Measurements from ENCODE around the gene SDHB. TPM values are rescaled to one million over a fixed set of nuclear protein-coding genes. Genes with fewer than 3 reads are reported as not detected.

Gene SDHB
- total and polyA plus RNA-seq, 4 donors = 59.1 to 117 (median 83.5) TPM

DNA sequence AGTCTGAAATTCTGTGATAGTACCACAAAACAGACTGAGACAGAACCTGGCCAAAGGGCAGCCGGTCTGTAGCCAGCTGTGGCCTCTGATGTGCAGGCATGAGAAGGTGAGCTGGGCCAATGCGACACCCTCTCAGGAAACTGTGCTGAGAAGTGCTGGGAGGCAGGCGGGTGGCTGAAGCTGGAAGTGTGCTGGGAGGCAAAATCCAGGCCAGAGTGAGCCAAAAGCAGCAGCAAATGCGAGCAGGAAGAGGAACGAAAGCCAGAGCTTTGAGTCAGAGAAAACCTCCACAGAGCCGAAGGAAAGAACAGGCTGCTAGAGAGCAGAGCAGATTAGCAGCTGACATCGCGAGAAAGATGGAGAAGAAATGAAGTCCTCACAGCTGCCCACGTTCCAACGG is 31.9 kb downstream of the SDHB start:
- WGBS, 2 donors = 89 to 91% methylated on average over 10 of the region's 10 CpGs
- no peak overlapping the region for H3K27ac ChIP-seq (ENCODE audit: low read depth in 1 of 2, low read length in 1 of 2)
- DNase-seq (no peak), ATAC-seq (ENCODE audit: insufficient read depth, low FRiP score) (no peak)
- TF ChIP-seq, protein P1, sequence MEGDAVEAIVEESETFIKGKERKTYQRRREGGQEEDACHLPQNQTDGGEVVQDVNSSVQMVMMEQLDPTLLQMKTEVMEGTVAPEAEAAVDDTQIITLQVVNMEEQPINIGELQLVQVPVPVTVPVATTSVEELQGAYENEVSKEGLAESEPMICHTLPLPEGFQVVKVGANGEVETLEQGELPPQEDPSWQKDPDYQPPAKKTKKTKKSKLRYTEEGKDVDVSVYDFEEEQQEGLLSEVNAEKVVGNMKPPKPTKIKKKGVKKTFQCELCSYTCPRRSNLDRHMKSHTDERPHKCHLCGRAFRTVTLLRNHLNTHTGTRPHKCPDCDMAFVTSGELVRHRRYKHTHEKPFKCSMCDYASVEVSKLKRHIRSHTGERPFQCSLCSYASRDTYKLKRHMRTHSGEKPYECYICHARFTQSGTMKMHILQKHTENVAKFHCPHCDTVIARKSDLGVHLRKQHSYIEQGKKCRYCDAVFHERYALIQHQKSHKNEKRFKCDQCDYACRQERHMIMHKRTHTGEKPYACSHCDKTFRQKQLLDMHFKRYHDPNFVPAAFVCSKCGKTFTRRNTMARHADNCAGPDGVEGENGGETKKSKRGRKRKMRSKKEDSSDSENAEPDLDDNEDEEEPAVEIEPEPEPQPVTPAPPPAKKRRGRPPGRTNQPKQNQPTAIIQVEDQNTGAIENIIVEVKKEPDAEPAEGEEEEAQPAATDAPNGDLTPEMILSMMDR (IDR thresholded peaks at IDR 0.05; ENCODE audit: control extremely low read depth, extremely low read depth) = no peak
- H3K9me3 ChIP-seq (ENCODE audit: control insufficient read depth in 4 of 4, insufficient read depth in 3 of 4, low read length in 3 of 4) = no peaks in the 10 kb centered on the region
- no peaks in the 10 kb centered on the region for H3K27me3 ChIP-seq (ENCODE audit: control insufficient read depth in 3 of 3, insufficient read depth in 3 of 3, low read length in 2 of 3)
- H3K9ac ChIP-seq (ENCODE audit: insufficient read depth in 1 of 2, low read length in 2 of 2) = no peak overlapping the region
- no peaks in the 10 kb centered on the region for H3K4me1 ChIP-seq (ENCODE audit: control insufficient read depth in 5 of 5, insufficient read depth in 5 of 5, low read length in 5 of 5)
- peaks cover 38 to 62% (median 44%) of the 10 kb centered on the region in 4 donors for H3K36me3 ChIP-seq (ENCODE audit: control insufficient read depth in 4 of 4, insufficient read depth in 4 of 4, low read length in 4 of 4)
- no peak overlapping the region for H3K4me3 ChIP-seq

DNA sequence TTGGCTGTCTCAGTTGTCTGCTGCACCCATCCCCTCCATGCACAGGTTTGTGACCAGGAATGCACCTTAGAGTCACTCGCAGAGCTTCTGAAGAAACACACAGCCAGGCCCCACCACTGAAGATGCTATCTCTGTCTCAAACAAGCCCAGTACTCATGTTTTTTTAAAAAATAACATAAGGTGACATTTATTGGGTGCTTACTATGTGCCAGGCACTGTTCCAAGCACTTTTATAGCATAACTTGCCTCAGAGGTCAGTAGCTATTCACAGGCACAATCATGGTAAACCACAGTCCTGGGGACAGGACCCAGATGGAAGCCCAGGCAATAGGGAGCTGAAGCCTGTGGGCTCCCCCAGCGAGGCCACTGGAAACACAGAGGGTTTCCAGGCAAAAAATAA is 33.3 kb downstream of the SDHB start:
- no peaks in the 10 kb centered on the region for H3K9me3 ChIP-seq (ENCODE audit: control insufficient read depth in 4 of 4, insufficient read depth in 3 of 4, low read length in 3 of 4)
- DNase-seq (no peak), ATAC-seq (ENCODE audit: insufficient read depth, low FRiP score) (no peak)
- H3K9ac ChIP-seq (ENCODE audit: insufficient read depth in 1 of 2, low read length in 2 of 2) = no peak overlapping the region
- 96 to 98% methylated on average over 2 of the region's 2 CpGs for WGBS, 2 donors
- no peak overlapping the region for H3K4me3 ChIP-seq
- peaks cover 34 to 54% (median 39%) of the 10 kb centered on the region in 4 donors for H3K36me3 ChIP-seq (ENCODE audit: control insufficient read depth in 4 of 4, insufficient read depth in 4 of 4, low read length in 4 of 4)
- no peaks in the 10 kb centered on the region for H3K27me3 ChIP-seq (ENCODE audit: control insufficient read depth in 3 of 3, insufficient read depth in 3 of 3, low read length in 2 of 3)
- H3K4me1 ChIP-seq (ENCODE audit: control insufficient read depth in 5 of 5, insufficient read depth in 5 of 5, low read length in 5 of 5) = no peaks in the 10 kb centered on the region
- TF ChIP-seq, protein P1 (IDR thresholded peaks at IDR 0.05; ENCODE audit: control extremely low read depth, extremely low read depth) = no peak
- H3K27ac ChIP-seq (ENCODE audit: low read depth in 1 of 2, low read length in 1 of 2) = no peak overlapping the region

DNA sequence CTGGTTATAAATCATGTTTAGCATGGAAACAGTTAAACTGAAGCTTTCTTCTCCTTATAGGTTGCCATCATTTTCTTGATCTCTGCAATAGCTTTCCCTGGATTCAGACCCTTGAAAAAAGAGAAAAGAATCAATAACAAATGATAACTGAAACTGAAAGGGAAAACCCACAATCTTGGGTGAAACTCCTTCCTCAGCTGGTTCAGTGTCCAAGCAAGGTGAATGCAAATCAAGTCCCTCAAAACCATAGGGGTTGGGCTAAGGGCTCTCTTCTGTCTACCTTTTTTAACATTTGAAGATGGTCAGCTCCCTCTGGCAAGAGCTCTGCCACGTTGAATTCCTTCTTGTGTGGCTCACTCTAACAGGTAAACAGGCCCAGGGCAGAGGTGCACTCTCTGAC is 35.0 kb downstream of the SDHB start:
- Histone ChIP-seq H3K9ac (ENCODE audit: insufficient read depth in 1 of 2, low read length in 2 of 2) (no peak overlapping the region), H3K36me3 (ENCODE audit: control insufficient read depth in 4 of 4, insufficient read depth in 4 of 4, low read length in 4 of 4) (peaks cover 27 to 45% (median 34%) of the 10 kb centered on the region in 4 donors), H3K27me3 (ENCODE audit: control insufficient read depth in 3 of 3, insufficient read depth in 3 of 3, low read length in 2 of 3) (no peaks in the 10 kb centered on the region), H3K27ac (ENCODE audit: low read depth in 1 of 2, low read length in 1 of 2) (no peak overlapping the region), H3K4me3 (no peak overlapping the region), H3K9me3 (ENCODE audit: control insufficient read depth in 4 of 4, insufficient read depth in 3 of 4, low read length in 3 of 4) (no peaks in the 10 kb centered on the region), H3K4me1 (ENCODE audit: control insufficient read depth in 5 of 5, insufficient read depth in 5 of 5, low read length in 5 of 5) (no peaks in the 10 kb centered on the region)
- WGBS, 2 donors = 36 to 76% methylated on average over 1 of the region's 1 CpG
- TF ChIP-seq, protein P1 (IDR thresholded peaks at IDR 0.05; ENCODE audit: control extremely low read depth, extremely low read depth) = no peak
- DNase-seq (no peak), ATAC-seq (ENCODE audit: insufficient read depth, low FRiP score) (no peak)

DNA sequence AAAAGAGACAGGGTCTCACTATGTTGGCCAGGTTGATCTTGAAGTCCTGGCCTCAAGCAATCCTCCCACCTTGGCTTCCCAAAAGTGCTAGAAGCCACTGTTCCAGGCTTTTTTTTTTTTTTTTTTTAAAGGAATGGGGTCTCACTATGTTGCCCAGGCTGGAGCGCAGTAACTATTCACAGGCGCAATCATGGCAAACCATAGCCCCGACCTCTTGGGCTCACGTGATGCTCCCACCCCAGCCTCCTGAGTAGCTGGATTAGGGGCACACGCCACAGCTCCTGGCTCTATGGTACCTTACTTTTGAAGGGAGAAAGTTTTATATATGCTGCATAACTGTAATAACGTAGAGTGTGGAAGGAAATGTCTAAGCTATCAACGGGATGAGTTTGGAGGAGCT is 36.4 kb downstream of the SDHB start:
- ATAC-seq (ENCODE audit: insufficient read depth, low FRiP score) = no peak
- H3K27ac ChIP-seq (ENCODE audit: low read depth in 1 of 2, low read length in 1 of 2) = no peak overlapping the region
- no peak for DNase-seq
- H3K27me3 ChIP-seq (ENCODE audit: control insufficient read depth in 3 of 3, insufficient read depth in 3 of 3, low read length in 2 of 3) = no peaks in the 10 kb centered on the region
- no peaks in the 10 kb centered on the region for H3K4me1 ChIP-seq (ENCODE audit: control insufficient read depth in 5 of 5, insufficient read depth in 5 of 5, low read length in 5 of 5)
- no peaks in the 10 kb centered on the region for H3K9me3 ChIP-seq (ENCODE audit: control insufficient read depth in 4 of 4, insufficient read depth in 3 of 4, low read length in 3 of 4)
- TF ChIP-seq, protein P1 (IDR thresholded peaks at IDR 0.05; ENCODE audit: control extremely low read depth, extremely low read depth) = no peak
- no peak overlapping the region for H3K9ac ChIP-seq (ENCODE audit: insufficient read depth in 1 of 2, low read length in 2 of 2)
- no peak overlapping the region for H3K4me3 ChIP-seq
- 94 to 96% methylated on average over 7 of the region's 7 CpGs for WGBS, 2 donors
- H3K36me3 ChIP-seq (ENCODE audit: control insufficient read depth in 4 of 4, insufficient read depth in 4 of 4, low read length in 4 of 4) = peaks cover 19 to 33% (median 24%) of the 10 kb centered on the region in 4 donors
